H1 (cell line): ENCODE data around the gene KCNMB4. TPM values are rescaled to one million over a fixed set of nuclear protein-coding genes. Genes with fewer than 3 reads are reported as not detected.

Source experiments
- CTCF ChIA-PET: fragments of 300-600 bp; sonication (Branson Sonifier 250); formaldehyde crosslinking; loops from one replicate; lab custom pipeline; 2021; ENCODE audit not compliant: partially characterized antibody; lab: Charles Lee
- POLR2A ChIA-PET: fragments of 300-600 bp; sonication (Branson Sonifier 250); formaldehyde crosslinking; loops from one replicate; lab custom pipeline; 2021; ENCODE audit warnings: inconsistent platforms; ENCODE audit not compliant: partially characterized antibody; lab: Charles Lee
- DNase-seq, 2 experiments: peaks; one replicate each; pipeline versions ENCODE4 v3.0.0 to v3.0.0-alpha.2; 2010 to 2022; ENCODE audit warnings: low spot score in 2 of 2, low read depth in 1 of 2, mixed read lengths in 1 of 2
- FAIRE-seq: peaks from 2 replicates; lab custom pipeline; 2011; peaks lifted over from hg19 to GRCh38; lab: Jason Lieb, UNC
- H2AFZ ChIP-seq: 2 replicates; pipeline ENCODE4 v1.8.1; 2012; ENCODE audit warnings: low read length, inconsistent platforms
- H2AK5ac ChIP-seq: 2 replicates; pipeline ENCODE4 v1.6.1; 2013; ENCODE audit warnings: low read depth, low read length
- H2BK120ac ChIP-seq: replicated peaks from 2 replicates; pipeline ENCODE3; 2013; ENCODE audit warnings: low read depth, low read length, inconsistent platforms
- H2BK12ac ChIP-seq: 2 replicates; pipeline ENCODE4 v1.6.1; 2013; ENCODE audit warnings: low read depth, low read length
- H2BK15ac ChIP-seq: 2 replicates; pipeline ENCODE4 v1.6.1; 2013; ENCODE audit warnings: low read length
- H2BK20ac ChIP-seq: 2 replicates; pipeline ENCODE4 v1.6.1; 2013; ENCODE audit warnings: low read length
- H2BK5ac ChIP-seq: 2 replicates; pipeline ENCODE4 v1.6.1; 2013; ENCODE audit warnings: low read depth, low read length
- H3K14ac ChIP-seq: 2 replicates; pipeline ENCODE4 v1.6.1; 2013; ENCODE audit warnings: inconsistent platforms; ENCODE audit not compliant: insufficient read length
- H3K18ac ChIP-seq: 2 replicates; pipeline ENCODE4 v1.6.1; 2013; ENCODE audit warnings: low read length; ENCODE audit errors: extremely low read depth
- H3K23ac ChIP-seq: 2 replicates; pipeline ENCODE4 v1.6.1; 2013; ENCODE audit warnings: inconsistent platforms; ENCODE audit not compliant: insufficient read length
- H3K23me2 ChIP-seq: 2 replicates; pipeline ENCODE4 v1.6.1; 2013; ENCODE audit warnings: low read depth, low read length
- H3K27ac ChIP-seq: 2 replicates; pipeline ENCODE4 v1.6.1; 2011; ENCODE audit warnings: low read depth, low read length, inconsistent platforms
- H3K27me3 ChIP-seq, 4 experiments: replicated peaks in 1 of 4; 1 replicate in 1 of 4; 2 replicates in 3 of 4; pipeline versions ENCODE4 v1.6.1 to v1.8.1; 2011 to 2013; ENCODE audit warnings: low read length in 3 of 4, mild to moderate bottlenecking in 3 of 4, inconsistent platforms in 2 of 4, mixed read lengths in 2 of 4, moderate library complexity in 1 of 4; ENCODE audit not compliant: control insufficient read depth in 3 of 4, insufficient read depth in 3 of 4; ENCODE audit errors: extremely low read depth in 1 of 4
- H3K36me3 ChIP-seq, 4 experiments: 2 replicates each; pipeline versions ENCODE4 v1.6.1 to v1.8.1; 2011 to 2013; ENCODE audit warnings: mild to moderate bottlenecking in 4 of 4, low read length in 3 of 4, moderate library complexity in 2 of 4, control low read depth in 1 of 4, inconsistent platforms in 1 of 4; ENCODE audit not compliant: insufficient read depth in 4 of 4, control insufficient read depth in 2 of 4
- H3K4ac ChIP-seq: replicated peaks from 2 replicates; pipeline ENCODE3; 2013; ENCODE audit warnings: low read length, low read depth, mixed read lengths, inconsistent platforms; ENCODE audit not compliant: insufficient read length
- H3K4me1 ChIP-seq, 4 experiments: replicated peaks in 1 of 4; 1 replicate in 1 of 4; 2 replicates in 3 of 4; pipeline versions ENCODE4 v1.6.1 to v1.8.1; 2011 to 2013; ENCODE audit warnings: low read length in 3 of 4, inconsistent platforms in 2 of 4, mixed read lengths in 1 of 4; ENCODE audit not compliant: insufficient read depth in 4 of 4, control insufficient read depth in 3 of 4
- H3K4me2 ChIP-seq, 2 experiments: 2 replicates each; pipeline versions ENCODE4 v1.6.1 to v1.8.1; 2011 to 2013; ENCODE audit warnings: low read depth in 2 of 2, low read length in 2 of 2, control low read depth in 1 of 2, inconsistent platforms in 1 of 2, mild to moderate bottlenecking in 1 of 2; ENCODE audit not compliant: insufficient read depth in 1 of 2
- H3K4me3 ChIP-seq, 4 experiments: fragments of 200-600, 300-600 bp in 1 of 4; sonication (generic), shearing (Covaris generic), sonication (Bioruptor Twin) in 1 of 4; 2 replicates each; pipeline versions ENCODE4 v1.5.1 to v1.8.1; 2011 to 2016; ENCODE audit warnings: low read length in 4 of 4, low read depth in 3 of 4, control low read depth in 2 of 4, inconsistent platforms in 2 of 4, mild to moderate bottlenecking in 2 of 4, mixed read lengths in 1 of 4, moderate library complexity in 1 of 4; ENCODE audit not compliant: insufficient read depth in 2 of 4; ENCODE audit errors: extremely low read depth in 1 of 4
- H3K56ac ChIP-seq: replicated peaks from 2 replicates; pipeline ENCODE3; 2013; ENCODE audit warnings: low read depth, mild to moderate bottlenecking, mixed read lengths, low read length, inconsistent platforms; ENCODE audit not compliant: insufficient read length
- H3K79me1 ChIP-seq: 2 replicates; pipeline ENCODE4 v1.6.1; 2013; ENCODE audit warnings: low read depth, low read length, control low read depth
- H3K79me2 ChIP-seq, 2 experiments: 2 replicates each; pipeline versions ENCODE4 v1.6.1 to v1.8.1; 2012 to 2013; ENCODE audit warnings: low read length in 2 of 2, mild to moderate bottlenecking in 2 of 2, inconsistent platforms in 1 of 2; ENCODE audit not compliant: insufficient read depth in 2 of 2, control insufficient read depth in 1 of 2
- H3K9ac ChIP-seq, 4 experiments: replicated peaks in 1 of 4; 1 replicate in 1 of 4; 2 replicates in 3 of 4; pipeline versions ENCODE4 v1.6.1 to v1.8.1; 2011 to 2013; ENCODE audit warnings: low read depth in 3 of 4, low read length in 3 of 4, control low read depth in 2 of 4, mild to moderate bottlenecking in 2 of 4, moderate library complexity in 2 of 4, inconsistent platforms in 1 of 4; ENCODE audit errors: extremely low read depth in 1 of 4
- H3K9me3 ChIP-seq, 2 experiments: 2 replicates each; pipeline versions ENCODE4 v1.6.1 to v1.8.1; 2012 to 2013; ENCODE audit warnings: mild to moderate bottlenecking in 2 of 2, moderate library complexity in 2 of 2, control low read depth in 1 of 2, inconsistent platforms in 1 of 2, low read depth in 1 of 2, low read length in 1 of 2, mixed read lengths in 1 of 2; ENCODE audit not compliant: insufficient read depth in 2 of 2
- H4K20me1 ChIP-seq, 2 experiments: replicated peaks in 1 of 2; 2 replicates each; pipeline versions ENCODE3 to v1.8.1; 2011 to 2013; ENCODE audit warnings: inconsistent platforms in 2 of 2, low read length in 2 of 2, mild to moderate bottlenecking in 1 of 2; ENCODE audit not compliant: insufficient read depth in 2 of 2, control insufficient read depth in 1 of 2
- H4K5ac ChIP-seq: 2 replicates; pipeline ENCODE4 v1.6.1; 2013; ENCODE audit warnings: low read length, low read depth, mixed read lengths, inconsistent platforms; ENCODE audit not compliant: insufficient read length
- H4K8ac ChIP-seq: 2 replicates; pipeline ENCODE4 v1.8.0; 2013; ENCODE audit warnings: mild to moderate bottlenecking, moderate library complexity, low read length, inconsistent platforms; ENCODE audit not compliant: insufficient read depth; ENCODE audit errors: extremely low read depth
- H4K91ac ChIP-seq: replicated peaks from 2 replicates; pipeline ENCODE3; 2013; ENCODE audit warnings: low read length, mixed read lengths, inconsistent platforms; ENCODE audit not compliant: insufficient read length
- EZH2 ChIP-seq: fragments of 200-600 bp; sonication (generic); IDR thresholded peaks from 2 replicates; pipeline ENCODE4 v1.7.1; 2012; ENCODE audit warnings: low read depth, mild to moderate bottlenecking, moderate library complexity, low read length, inconsistent platforms; ENCODE audit not compliant: severe bottlenecking
- NANOG ChIP-seq: IDR thresholded peaks from 2 replicates; pipeline ENCODE4 v1.6.1; 2011; ENCODE audit warnings: low read length, low read depth, mild to moderate bottlenecking, inconsistent platforms; ENCODE audit not compliant: insufficient read depth, poor library complexity, severe bottlenecking
- NRF1 ChIP-seq: IDR thresholded peaks from 2 replicates; pipeline ENCODE4 v1.6.1; 2011; ENCODE audit warnings: mild to moderate bottlenecking, low read depth, low read length, improper control_type of control experiment
- POLR2A ChIP-seq, 2 experiments: IDR thresholded peaks; 1 replicate in 1 of 2; 2 replicates in 1 of 2; pipeline ENCODE4 v1.6.1; 2011; ENCODE audit warnings: low read depth in 2 of 2, low read length in 2 of 2, mild to moderate bottlenecking in 2 of 2; ENCODE audit errors: control extremely low read depth in 1 of 2
- RFX5 ChIP-seq: IDR thresholded peaks from 2 replicates; pipeline ENCODE4 v1.6.1; 2011; ENCODE audit warnings: low read depth, low read length, improper control_type of control experiment, borderline replicate concordance
- SUZ12 ChIP-seq: fragments of 200-600 bp; sonication (generic); IDR thresholded peaks from 2 replicates; pipeline ENCODE4 v1.6.1; 2012; ENCODE audit warnings: mild to moderate bottlenecking, inconsistent platforms, low read length, moderate library complexity, mixed read lengths
- TEAD4 ChIP-seq: IDR thresholded peaks from 2 replicates; pipeline ENCODE4 v1.6.1; 2012; ENCODE audit warnings: low read depth, low read length, inconsistent platforms, mixed read lengths
- WGBS, 2 experiments: shearing (Covaris generic) in 1 of 2; methylation state at CpG; one replicate each; pipeline versions ENCODE4 v1.1.6 to v1.1.7; 2013 to 2015; ENCODE audit warnings: low lambda C conversion rate in 2 of 2, mixed read lengths in 2 of 2, inconsistent platforms in 1 of 2, low coverage in 1 of 2, missing lambda C conversion rate in 1 of 2; ENCODE audit not compliant: insufficient replicate concordance in 2 of 2, insufficient coverage in 1 of 2, insufficient read length in 1 of 2; ENCODE audit errors: extremely low coverage in 1 of 2, missing lambda C conversion rate in 1 of 2; 5-methylcytosine and 5-hydroxymethylcytosine counted together
- polyA plus RNA-seq, 7 experiments: library from polyadenylated mRNA; depleted of rRNA in 3 of 7; stranded (reverse) in 5 of 7; unstranded in 2 of 7; fragments of >200 nt in 5 of 7; fragments of 200-250 nt in 2 of 7; gene quantifications; 1 replicate in 5 of 7; 2 replicates in 1 of 7; 4 replicates in 1 of 7; pipeline versions ENCODE4 v1.2.1 to v1.2.3, GENCODE V29; 2011 to 2013; ENCODE audit warnings: missing spikeins in 2 of 7, mixed read lengths in 2 of 7
- total RNA-seq: library from RNA; stranded (reverse); fragmentation: NEBNext Ultra II Directional; extraction: Animal tissue kit (Norgen Biotek cat#: 25700); gene quantifications from 2 replicates; pipeline ENCODE4 v1.2.1, GENCODE V29; 2021

The KCNMB4 gene
- total and polyA plus RNA-seq, 2 of the 8 experiments (the other 6 are each of a cell fraction or from before 2014, with no cell fraction given), result 10.9 to 16.0 TPM

- no peak overlapping the region for H3K14ac ChIP-seq
- H2AK5ac ChIP-seq, result no peak overlapping the region
- no peak overlapping the region for H2BK12ac ChIP-seq
- H2BK20ac ChIP-seq, result no peak overlapping the region
- H3K23ac ChIP-seq, result no peak overlapping the region
- 90% methylated on average over 4 of the region's 4 CpGs; no CpG with 5 or more reads in 1 of the 2 experiments for WGBS, 2 experiments
- H3K4ac ChIP-seq, result no peak overlapping the region
- no peaks in the 10 kb centered on the region for H3K4me1 ChIP-seq
- TF ChIP-seq SUZ12, result no peak
- no peak for TF ChIP-seq EZH2
- no peak for TF ChIP-seq POLR2A (IDR thresholded peaks at IDR 0.05; ENCODE audit: control extremely low read depth in 1 of 2, low read depth in 2 of 2, low read length in 2 of 2)
- no peak for TF ChIP-seq RFX5
- TF ChIP-seq NRF1, result no peak
- TF ChIP-seq TEAD4, result no peak
- no peak for TF ChIP-seq NANOG
- TF ChIP-seq, all 59 proteins: peak for 0
- Histone ChIP-seq H3K56ac (no peak overlapping the region), H4K8ac (no peak overlapping the region), H4K91ac (no peak overlapping the region), H3K4me3 (no peak overlapping the region), H3K79me2 (no peaks in the 10 kb centered on the region), H3K9me3 (peaks cover 19 to 29% of the 10 kb centered on the region in 2 experiments), H3K27me3 (no peaks in the 10 kb centered on the region), H4K20me1 (no peaks in the 10 kb centered on the region), H2BK15ac (no peak overlapping the region), H3K4me2 (no peak overlapping the region), H2BK120ac (no peak overlapping the region), H3K23me2 (no peaks in the 10 kb centered on the region), H2AFZ (no peak overlapping the region), H3K79me1 (no peaks in the 10 kb centered on the region), H3K36me3 (0 out of 8 replicates have a peak, but pooled peaks cover 0 to 3% (median under 1%) of the 10 kb centered on the region in 4 experiments), H4K5ac (no peak overlapping the region), H3K27ac (no peak overlapping the region), H3K9ac (no peak overlapping the region), H3K18ac (no peak overlapping the region), H2BK5ac (no peak overlapping the region)
- DNase-seq (no peak), FAIRE-seq (no peak)
- ChIA-PET POLR2A (no interaction called here), CTCF (no interaction called here)
Measured at GRCh38 chr12:70448371-70448770, 82.3 kb downstream of the KCNMB4 start.
